GM21381 (cell line): ENCODE data around the gene PCDH9.
"Not testable (repeated sequence)": the region's sequence is repeated elsewhere in the genome, so short reads cannot be mapped to it uniquely, and the experiment has no call there.

Source experiments
- ATAC-seq: cut with Tn5 transposase; IDR thresholded peaks from one replicate; pipeline ENCODE4 v1.9.1; 2021; ENCODE audit warnings: mild to moderate bottlenecking, moderate library complexity; ENCODE audit not compliant: unreplicated experiment

The PCDH9 gene

DNA sequence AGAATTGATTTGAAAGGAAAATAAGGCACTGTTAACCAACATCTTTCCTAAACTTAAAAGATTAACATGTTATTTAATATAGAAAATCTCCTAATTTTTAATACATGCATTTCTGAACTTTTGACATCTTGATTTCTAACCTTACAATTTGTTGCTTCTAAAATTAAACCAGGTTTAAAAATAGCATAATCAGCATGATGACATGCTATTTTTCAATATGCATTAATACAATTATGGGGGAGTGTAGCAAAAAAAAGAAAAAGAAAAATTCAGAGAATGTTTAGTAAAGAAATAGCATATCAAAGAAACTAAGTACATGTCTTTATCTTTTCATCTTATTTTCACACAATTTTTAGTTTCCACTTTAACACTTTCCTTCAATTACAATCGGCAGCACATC is 98.7 kb downstream of the PCDH9 start:
- no peak for ATAC-seq

- ATAC-seq: no peak
These were observed 99.7 kb downstream of the PCDH9 start for GRCh38 chr13:67130444-67130843.

- ATAC-seq: no peak
These were observed 102.0 kb downstream of the PCDH9 start for GRCh38 chr13:67128136-67128535.

- no peak for ATAC-seq
These were observed 104.5 kb downstream of the PCDH9 start for GRCh38 chr13:67125681-67126080.

DNA sequence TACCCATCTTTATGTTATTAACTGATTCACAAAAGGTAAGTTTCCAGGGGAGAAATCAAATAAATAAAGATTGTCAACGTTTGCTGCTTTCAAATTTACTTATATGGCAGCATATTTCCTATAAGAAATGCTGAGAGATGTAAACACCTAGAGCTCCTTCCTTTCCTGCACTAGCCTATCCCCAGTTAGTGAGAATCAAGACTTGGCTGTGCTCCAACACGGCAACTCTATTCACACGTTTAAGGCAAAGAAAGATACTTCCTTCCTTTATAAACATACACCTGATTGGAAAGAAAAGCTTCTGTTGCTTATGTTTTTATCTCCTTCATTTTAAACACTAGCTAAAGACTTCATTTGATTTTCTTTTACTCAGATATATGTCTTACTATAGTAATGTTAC is 107.0 kb downstream of the PCDH9 start:
- ATAC-seq: no peak

DNA sequence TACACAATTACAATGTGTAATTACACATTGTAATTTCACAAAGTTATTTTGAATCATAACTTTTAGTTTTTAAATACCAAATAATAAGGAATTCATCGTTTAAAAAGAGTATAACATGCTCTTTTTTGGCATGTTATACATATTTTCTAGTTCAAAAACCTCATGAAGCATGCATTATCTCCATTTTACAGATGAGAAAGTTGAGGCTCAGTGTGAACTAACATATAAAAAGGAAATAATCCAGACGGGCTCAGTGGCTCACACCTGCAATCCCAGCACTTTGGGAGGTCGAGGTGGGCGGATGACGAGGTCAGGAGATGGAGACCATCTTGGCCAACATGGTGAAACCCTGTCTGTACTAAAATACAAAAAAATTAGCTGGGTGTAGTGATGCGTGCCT is 107.9 kb downstream of the PCDH9 start:
- ATAC-seq: no peak

- ATAC-seq: no peak
These were observed 109.1 kb downstream of the PCDH9 start for GRCh38 chr13:67120872-67121531.

- no peak for ATAC-seq
These were observed 110.6 kb downstream of the PCDH9 start for GRCh38 chr13:67119481-67119894.

DNA sequence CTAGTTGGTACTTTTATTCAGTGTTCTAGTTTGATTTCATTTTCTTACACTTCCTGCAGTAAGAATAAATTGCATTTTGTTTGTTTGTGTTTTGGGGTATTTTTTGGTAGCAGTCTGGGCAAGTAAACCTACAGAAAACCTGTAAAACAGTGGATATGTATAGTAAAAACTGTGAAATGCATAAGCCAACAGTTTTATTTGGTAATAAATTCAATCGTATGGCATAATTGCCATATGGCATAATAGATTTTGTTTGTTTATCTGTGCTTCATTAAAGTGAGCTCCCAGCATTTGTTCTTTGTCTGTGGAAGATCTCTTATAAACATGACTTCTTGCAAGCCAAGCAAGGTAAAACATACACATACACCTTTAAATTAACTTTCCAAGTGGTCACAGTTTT is 111.9 kb downstream of the PCDH9 start:
- no peak for ATAC-seq

- no peak for ATAC-seq
These were observed 113.1 kb downstream of the PCDH9 start for GRCh38 chr13:67117010-67117550.

DNA sequence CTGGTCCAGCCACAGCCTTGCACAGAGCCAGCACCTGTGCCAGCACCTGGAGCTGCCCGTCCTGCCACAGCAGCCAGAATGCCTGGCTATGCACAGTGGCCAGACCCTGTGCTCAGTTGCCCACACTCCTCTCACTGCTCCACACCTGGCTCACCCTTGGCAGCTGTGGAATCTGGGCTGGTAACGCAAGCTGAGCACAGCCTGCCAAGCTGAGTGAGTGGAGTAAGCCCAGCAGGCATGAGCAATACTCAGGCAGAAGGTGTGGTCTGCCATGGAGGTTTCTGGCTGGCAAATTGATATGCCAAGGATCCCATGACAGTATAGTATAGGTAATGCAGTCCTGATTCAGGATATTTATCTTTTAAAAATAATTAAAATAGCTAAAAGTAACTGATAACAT is 122.2 kb downstream of the PCDH9 start:
- no peak for ATAC-seq

DNA sequence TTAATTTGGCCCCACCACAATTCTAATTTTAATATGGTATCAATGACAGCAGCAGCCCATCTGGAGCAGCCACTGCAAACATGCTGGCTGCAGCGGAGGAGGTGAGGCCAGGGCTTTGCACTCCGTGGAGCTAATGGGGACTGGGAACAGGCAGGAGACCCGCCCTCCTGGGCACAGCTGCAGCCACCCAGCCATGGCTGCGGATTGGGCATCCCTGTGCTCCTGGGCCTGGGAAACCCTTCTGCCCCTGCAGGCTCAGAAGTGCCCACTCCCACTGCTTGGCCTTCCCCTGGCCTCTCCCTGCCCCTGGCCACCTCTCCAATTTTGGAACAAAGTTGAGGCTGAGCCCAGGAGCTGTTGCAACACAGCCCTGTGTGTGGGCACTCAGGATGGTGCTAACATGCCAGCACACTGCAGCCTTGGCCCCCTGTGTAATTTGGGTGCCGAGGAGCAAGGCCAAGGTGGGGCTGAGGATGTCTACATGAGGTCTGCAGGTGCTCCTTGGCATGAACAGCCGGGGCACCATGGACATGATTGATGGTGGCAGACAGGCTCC is 123.6 kb downstream of the PCDH9 start:
- ATAC-seq: no peak

- no peak for ATAC-seq
These were observed 128.2 kb downstream of the PCDH9 start for GRCh38 chr13:67101730-67102467.

DNA sequence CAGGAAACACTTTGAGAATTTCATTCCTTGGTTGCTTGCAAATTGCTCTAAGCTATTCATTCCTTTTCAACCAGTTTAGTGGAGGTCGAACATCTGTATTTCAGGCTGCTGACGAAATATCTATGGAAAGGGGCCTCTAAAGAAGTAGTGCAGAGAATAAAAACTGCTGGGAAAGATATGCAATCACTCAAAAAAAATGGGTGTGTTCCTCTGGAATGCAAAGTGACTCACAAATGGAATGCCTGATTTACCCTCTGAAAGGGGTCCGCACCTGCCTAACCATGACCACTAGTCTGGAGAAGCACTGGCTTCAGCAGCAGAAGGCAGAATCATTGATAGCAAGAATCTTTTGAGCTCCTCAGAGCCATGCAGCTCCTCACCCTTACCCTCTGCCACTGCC is 129.4 kb downstream of the PCDH9 start:
- ATAC-seq: no peak

GRCh38 chr13:67099494-67099893 is 130.6 kb downstream of the PCDH9 start:
- no peak for ATAC-seq

GRCh38 chr13:67097892-67098452 is 132.2 kb downstream of the PCDH9 start:
- ATAC-seq: no peak

- not testable (repeated sequence) for ATAC-seq
These were observed 133.2 kb downstream of the PCDH9 start for GRCh38 chr13:67096893-67097292.

GRCh38 chr13:67096418-67096817 is 133.7 kb downstream of the PCDH9 start:
- no peak for ATAC-seq

DNA sequence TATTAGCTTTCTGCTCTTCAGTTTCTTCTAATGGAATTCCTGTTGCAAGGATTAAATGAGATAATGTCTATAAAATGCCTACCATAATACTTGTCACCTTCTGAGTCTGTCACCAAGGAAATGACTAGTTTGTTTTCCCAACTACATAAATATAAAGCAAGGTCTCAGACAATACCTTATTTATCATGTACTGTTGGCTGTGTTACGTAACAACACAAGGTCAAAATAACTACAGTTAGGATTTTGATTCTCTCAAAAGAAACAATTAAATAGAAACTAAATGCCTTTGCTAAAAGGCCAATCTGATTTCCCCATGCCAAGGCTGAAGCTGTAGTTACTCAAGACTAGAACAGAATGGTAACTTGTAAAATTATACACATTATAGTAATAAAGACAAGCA is 134.5 kb downstream of the PCDH9 start:
- ATAC-seq: no peak

DNA sequence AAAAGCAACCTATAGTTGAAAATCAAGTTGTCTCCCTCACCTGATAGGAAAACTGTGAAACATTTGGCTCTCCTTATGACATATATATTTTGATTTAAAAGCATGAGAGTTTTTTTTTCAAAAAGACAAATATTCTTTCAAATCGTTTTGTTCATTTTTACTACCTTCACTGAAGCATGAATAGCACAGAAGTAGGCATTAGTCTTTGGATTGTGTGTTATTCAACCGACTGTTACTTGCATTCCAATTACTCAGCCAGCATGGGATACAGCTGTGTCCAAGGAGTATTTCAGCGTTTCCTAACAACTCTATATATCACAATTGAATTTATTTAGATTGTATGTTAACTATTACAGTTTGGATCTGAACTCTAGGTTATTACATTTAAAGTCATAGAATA is 135.2 kb downstream of the PCDH9 start:
- no peak for ATAC-seq

DNA sequence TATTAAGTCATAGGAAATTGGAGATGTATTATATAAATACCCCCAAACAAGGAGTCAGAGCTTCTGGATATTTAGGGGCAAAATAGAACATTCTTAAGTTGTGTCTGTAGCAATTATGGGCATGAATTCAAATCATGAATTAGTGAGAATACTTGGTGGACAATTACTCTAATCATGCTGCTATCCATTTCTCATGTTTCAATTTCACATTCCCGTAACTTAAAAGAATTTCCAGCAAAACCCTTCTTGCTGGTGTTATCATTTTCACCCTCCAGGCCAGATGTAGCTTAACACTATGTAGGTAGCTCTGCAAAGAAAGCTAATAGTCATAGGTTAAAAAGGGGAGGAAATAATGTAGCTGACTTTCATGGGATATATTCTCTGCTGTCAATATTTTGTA is 136.1 kb downstream of the PCDH9 start:
- ATAC-seq: no peak

- ATAC-seq: no peak
These were observed 138.5 kb downstream of the PCDH9 start for GRCh38 chr13:67091603-67092002.
